Tibial artery (tissue), 4 donors: ENCODE measurements around the gene AP3S2.

Source experiments
- DNase-seq, 2 donors: peaks; one replicate each; pipeline ENCODE4 v3.0.0-alpha.2; 2019
- H3K27ac ChIP-seq, 2 donors: fragments of 200-600 bp; sonication (generic) in 1 of 2; 1 replicate in 1 of 2; 2 replicates in 1 of 2; pipeline ENCODE4 v1.5.1; 2018 to 2019; ENCODE audit warnings: mild to moderate bottlenecking in 1 of 2
- H3K27me3 ChIP-seq, 2 donors: fragments of 200-600 bp; sonication (generic) in 1 of 2; one replicate each; pipeline versions ENCODE4 v1.5.1 to v1.6.0; 2016 to 2019
- H3K36me3 ChIP-seq, 3 donors: fragments of 200-600 bp; sonication (generic) in 2 of 3; one replicate each; pipeline ENCODE4 v1.5.1; 2016 to 2019; ENCODE audit warnings: mild to moderate bottlenecking in 2 of 3
- H3K4me1 ChIP-seq, 4 donors: fragments of 200-600 bp; sonication (generic) in 2 of 4; 1 replicate in 3 of 4; 2 replicates in 1 of 4; pipeline ENCODE4 v1.5.1; 2016 to 2019
- H3K4me3 ChIP-seq, 2 donors: fragments of 200-600 bp; sonication (generic) in 1 of 2; 1 replicate in 1 of 2; 2 replicates in 1 of 2; pipeline ENCODE4 v1.5.1; 2018 to 2019; ENCODE audit warnings: mild to moderate bottlenecking in 2 of 2
- H3K9me3 ChIP-seq, 3 donors: fragments of 200-600 bp; sonication (generic) in 1 of 3; one replicate each; pipeline ENCODE4 v1.5.1; 2016 to 2019
- intact Hi-C: fragments of 100-400 bp; cut with DNase I; formaldehyde crosslinking; loops from one replicate; pipeline ENCODE4 v1.15.0; 2023; ENCODE audit warnings: low total_unique reads
- TF ChIP-seq, protein P1 (sequence below), 2 experiments: fragments of 200-600 bp in 1 of 2; fragments of 450-650 bp in 1 of 2; IDR thresholded peaks; one replicate each; pipeline ENCODE4 v1.5.1; 2017 to 2019; ENCODE audit warnings: antibody characterized with exemption in 2 of 2, mild to moderate bottlenecking in 1 of 2, moderate library complexity in 1 of 2

AP3S2 gene

DNA sequence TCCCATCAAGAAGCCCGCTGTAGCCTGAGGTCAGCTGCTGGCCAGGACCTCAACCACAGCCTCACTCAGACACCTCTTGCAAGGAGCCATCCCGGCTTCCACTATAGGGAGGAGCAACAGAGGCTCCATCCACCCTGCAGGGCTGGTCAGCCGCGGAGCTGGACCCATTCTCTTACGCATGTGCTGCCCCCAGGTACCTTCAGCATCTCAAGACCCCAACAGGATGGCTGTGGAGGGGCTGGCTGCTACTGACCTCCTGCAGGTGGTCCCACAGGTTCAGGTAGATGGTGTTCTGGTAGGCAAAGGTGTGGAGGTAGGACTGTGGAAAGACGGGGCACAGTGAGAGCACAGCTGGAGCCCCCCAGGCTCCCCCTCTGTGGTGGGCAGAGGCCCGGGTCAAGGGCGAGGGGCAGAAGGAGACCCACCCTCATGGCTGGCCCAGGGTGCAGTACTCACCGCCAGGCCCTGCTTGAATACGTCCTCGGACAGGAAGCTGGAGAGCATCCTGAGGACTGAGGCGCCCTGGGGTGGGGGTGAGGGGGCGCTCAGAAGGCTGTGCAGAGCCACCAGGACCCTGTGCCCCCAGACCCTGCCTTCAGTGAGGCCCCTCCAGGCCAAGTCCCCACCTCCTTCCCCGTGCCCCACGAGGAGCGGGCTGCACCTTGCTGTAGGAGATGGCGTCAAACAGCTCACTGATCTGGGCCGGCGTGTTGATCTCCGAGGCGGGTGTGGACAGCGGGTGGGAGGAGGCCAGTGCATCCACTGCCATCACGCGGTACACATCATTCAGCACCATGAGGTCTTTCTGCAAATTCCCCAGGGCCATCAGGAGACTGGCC, 90.6 kb downstream of the AP3S2 start:
- Histone ChIP-seq H3K36me3 (peaks cover 0 to 75% (median 14%) of the 10 kb centered on the region in 3 donors), H3K4me1 (no peaks in the 10 kb centered on the region), H3K27me3 (peaks cover 0 to 5% of the 10 kb centered on the region in 2 donors), H3K27ac (no peak overlapping the region), H3K9me3 (no peaks in the 10 kb centered on the region), H3K4me3 (no peak overlapping the region)
- intact Hi-C loops = no loop called here
- TF ChIP-seq, protein P1, sequence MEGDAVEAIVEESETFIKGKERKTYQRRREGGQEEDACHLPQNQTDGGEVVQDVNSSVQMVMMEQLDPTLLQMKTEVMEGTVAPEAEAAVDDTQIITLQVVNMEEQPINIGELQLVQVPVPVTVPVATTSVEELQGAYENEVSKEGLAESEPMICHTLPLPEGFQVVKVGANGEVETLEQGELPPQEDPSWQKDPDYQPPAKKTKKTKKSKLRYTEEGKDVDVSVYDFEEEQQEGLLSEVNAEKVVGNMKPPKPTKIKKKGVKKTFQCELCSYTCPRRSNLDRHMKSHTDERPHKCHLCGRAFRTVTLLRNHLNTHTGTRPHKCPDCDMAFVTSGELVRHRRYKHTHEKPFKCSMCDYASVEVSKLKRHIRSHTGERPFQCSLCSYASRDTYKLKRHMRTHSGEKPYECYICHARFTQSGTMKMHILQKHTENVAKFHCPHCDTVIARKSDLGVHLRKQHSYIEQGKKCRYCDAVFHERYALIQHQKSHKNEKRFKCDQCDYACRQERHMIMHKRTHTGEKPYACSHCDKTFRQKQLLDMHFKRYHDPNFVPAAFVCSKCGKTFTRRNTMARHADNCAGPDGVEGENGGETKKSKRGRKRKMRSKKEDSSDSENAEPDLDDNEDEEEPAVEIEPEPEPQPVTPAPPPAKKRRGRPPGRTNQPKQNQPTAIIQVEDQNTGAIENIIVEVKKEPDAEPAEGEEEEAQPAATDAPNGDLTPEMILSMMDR (IDR thresholded peaks at IDR 0.05) = no peak
- no peak for DNase-seq

DNA sequence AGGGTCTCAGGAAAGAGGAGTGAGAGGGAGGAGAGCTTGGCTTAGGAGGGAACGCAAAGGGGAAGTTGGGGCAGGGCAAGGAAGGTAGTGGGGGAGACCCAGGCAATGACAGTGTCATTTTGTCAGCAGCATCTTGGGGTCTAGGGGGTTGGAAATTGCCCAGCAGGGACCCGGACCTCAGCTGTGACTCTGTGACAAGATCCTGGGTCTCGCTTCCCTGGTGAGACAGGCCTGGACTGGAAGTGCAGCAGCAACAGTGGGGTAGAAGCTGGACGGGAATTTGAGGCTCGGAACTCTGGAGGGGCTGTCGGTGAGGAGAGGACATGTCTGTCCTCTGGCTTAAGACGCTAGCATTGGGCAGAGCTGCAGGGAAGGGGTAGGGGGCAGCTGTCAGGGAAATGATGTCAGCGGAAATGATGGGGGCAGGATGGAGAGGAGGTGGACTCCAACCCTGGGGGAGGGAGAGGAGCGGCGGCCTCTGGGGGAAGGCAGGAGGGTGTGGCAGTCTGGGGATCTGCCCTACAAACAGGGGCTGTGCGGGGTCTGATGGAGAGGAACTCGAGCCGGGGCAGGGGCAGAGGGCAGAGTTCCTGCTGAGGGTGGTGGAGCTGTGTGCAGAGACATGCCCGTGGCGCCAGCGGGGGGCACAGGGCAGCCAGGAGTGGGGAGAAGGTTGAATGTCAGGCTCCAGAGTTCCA, 91.4 kb downstream of the AP3S2 start:
- DNase-seq = no peak

DNA sequence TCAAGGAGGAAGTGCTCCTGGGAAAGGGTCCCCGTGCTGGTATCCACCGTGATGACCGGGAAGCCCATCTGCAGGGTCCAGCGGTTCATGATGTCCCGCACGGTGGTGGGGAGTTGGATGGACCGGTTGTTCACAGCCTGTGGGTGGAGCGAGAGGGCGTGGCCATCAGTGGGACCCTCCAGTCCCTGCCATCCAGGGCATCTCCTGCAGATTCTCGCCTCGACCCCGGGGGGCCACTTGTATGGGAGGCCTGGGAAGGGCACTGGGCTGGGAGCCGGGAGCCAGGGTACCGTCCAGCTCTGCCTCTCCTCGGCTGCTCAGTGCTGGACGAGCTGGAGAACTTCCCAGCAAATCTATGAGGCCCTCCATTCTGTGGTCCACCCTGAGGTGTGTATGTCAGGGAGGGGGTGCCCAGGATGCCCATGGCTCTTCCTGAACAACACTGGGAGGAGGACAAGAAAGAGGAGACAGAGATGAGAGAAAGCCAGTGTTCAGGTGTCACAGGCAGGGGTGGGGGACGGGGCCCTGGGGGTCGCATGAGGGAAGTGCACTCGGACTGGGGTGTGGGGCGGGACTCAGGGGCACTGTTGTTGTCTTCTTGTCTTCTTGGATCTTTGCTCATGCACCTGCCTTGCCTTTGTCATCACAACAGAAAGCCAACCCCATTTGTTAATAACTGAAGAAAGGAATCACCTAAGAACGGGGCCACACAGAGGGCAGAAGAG, 92.2 kb downstream of the AP3S2 start:
- Histone ChIP-seq H3K27me3 (peaks cover 0 to 5% of the 10 kb centered on the region in 2 donors), H3K4me3 (no peak overlapping the region), H3K9me3 (peaks cover 0 to 5% (median 0%) of the 10 kb centered on the region in 3 donors), H3K27ac (no peak overlapping the region), H3K36me3 (peaks cover 0 to 90% (median 14%) of the 10 kb centered on the region in 3 donors), H3K4me1 (no peaks in the 10 kb centered on the region)
- intact Hi-C loops = no loop called here
- DNase-seq = no peak
- TF ChIP-seq, protein P1 (IDR thresholded peaks at IDR 0.05) = no peak

More for the DNA sequence above, 91.4 kb downstream of the AP3S2 start:
- H3K27me3 ChIP-seq = peaks cover 0 to 5% of the 10 kb centered on the region in 2 donors
- intact Hi-C loops = no loop called here
- no peaks in the 10 kb centered on the region for H3K9me3 ChIP-seq
- H3K27ac ChIP-seq = no peak overlapping the region
- H3K36me3 ChIP-seq = peaks cover 0 to 84% (median 14%) of the 10 kb centered on the region in 3 donors
- TF ChIP-seq, protein P1 (IDR thresholded peaks at IDR 0.05) = no peak
- no peak overlapping the region for H3K4me3 ChIP-seq
- H3K4me1 ChIP-seq = no peaks in the 10 kb centered on the region

DNA sequence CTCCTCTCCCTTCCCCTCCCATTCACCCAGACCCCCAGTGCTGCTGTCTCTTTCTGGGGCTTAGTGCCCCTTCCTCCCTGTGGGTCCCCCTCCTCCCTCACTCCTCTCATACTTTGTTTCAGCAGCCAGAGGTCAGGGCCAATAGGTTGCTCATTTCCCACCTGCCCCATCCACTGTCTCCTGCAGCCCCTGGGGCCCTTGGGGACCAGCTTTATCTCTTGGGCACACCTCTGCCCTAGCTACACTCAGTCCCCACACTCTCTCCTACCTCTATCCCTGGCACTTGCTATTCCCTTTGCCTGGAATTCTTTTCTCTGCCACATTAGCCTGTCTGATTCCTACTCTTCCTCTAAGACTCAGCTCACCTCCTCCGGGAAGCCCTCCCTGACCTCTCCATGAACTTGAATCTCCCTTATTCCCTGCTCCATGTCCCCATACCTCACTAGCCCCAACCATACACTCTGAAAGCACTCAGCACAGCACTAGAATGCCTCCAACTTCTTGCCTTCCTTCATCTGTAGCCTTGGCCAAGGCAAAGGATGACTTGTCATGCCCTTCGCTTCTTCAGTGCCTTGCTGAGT, 93.8 kb downstream of the AP3S2 start:
- Histone ChIP-seq H3K36me3 (peaks cover 0 to 74% (median 14%) of the 10 kb centered on the region in 3 donors), H3K4me1 (peaks cover 0 to 4% (median under 1%) of the 10 kb centered on the region in 4 donors), H3K27me3 (peaks cover 0 to 5% of the 10 kb centered on the region in 2 donors), H3K27ac (no peak overlapping the region), H3K4me3 (no peak overlapping the region), H3K9me3 (peaks cover 0 to 5% (median 0%) of the 10 kb centered on the region in 3 donors)
- no peak for DNase-seq
- intact Hi-C loops = no loop called here
- TF ChIP-seq, protein P1 (IDR thresholded peaks at IDR 0.05) = no peak
